Keratinocyte (primary cell): ENCODE data around the gene PCNT. TPM values are rescaled to one million over a fixed set of nuclear protein-coding genes. Genes with fewer than 3 reads are reported as not detected.

Experiments
- DNase-seq: peaks from one replicate; pipeline ENCODE4 v3.0.0-alpha.2; 2011; ENCODE audit warnings: low read depth, missing footprints, low spot score
- FAIRE-seq: peaks from 2 replicates; lab custom pipeline; 2011; peaks lifted over from hg19 to GRCh38; lab: Jason Lieb, UNC
- H2AFZ ChIP-seq: 2 replicates; pipeline ENCODE4 v1.6.0; 2012; ENCODE audit warnings: low read length, control low read depth, inconsistent platforms; ENCODE audit not compliant: control insufficient read depth
- H3K27ac ChIP-seq: 2 replicates; pipeline ENCODE4 v1.5.1; 2011; ENCODE audit warnings: low read length; ENCODE audit not compliant: control insufficient read depth, insufficient read depth
- H3K27me3 ChIP-seq: 3 replicates; pipeline ENCODE4 v1.6.0; 2011; ENCODE audit warnings: low read length; ENCODE audit not compliant: control insufficient read depth, insufficient read depth; ENCODE audit errors: extremely low read depth
- H3K36me3 ChIP-seq, 2 experiments: 2 replicates in 1 of 2; 3 replicates in 1 of 2; pipeline ENCODE4 v1.5.1; 2011; ENCODE audit warnings: low read length in 2 of 2, mild to moderate bottlenecking in 1 of 2; ENCODE audit not compliant: control insufficient read depth in 2 of 2, insufficient read depth in 2 of 2; ENCODE audit errors: extremely low read depth in 1 of 2
- H3K4me1 ChIP-seq: 3 replicates; pipeline ENCODE4 v1.5.1; 2011; ENCODE audit warnings: low read length; ENCODE audit not compliant: control insufficient read depth, insufficient read depth; ENCODE audit errors: extremely low read depth
- H3K4me2 ChIP-seq: 3 replicates; pipeline ENCODE4 v1.6.0; 2011; ENCODE audit warnings: low read depth, low read length; ENCODE audit not compliant: control insufficient read depth, insufficient read depth; ENCODE audit errors: extremely low read depth
- H3K4me3 ChIP-seq, 3 experiments: fragments of 200-600 bp in 1 of 3; sonication (generic) in 1 of 3; 2 replicates in 2 of 3; 3 replicates in 1 of 3; pipeline ENCODE4 v1.5.1; 2011 to 2016; ENCODE audit warnings: low read length in 3 of 3, mild to moderate bottlenecking in 3 of 3, control low read depth in 2 of 3, inconsistent platforms in 1 of 3, low read depth in 1 of 3, mixed read lengths in 1 of 3, mixed run types in 1 of 3, moderate library complexity in 1 of 3; ENCODE audit not compliant: control insufficient read depth in 2 of 3, insufficient read depth in 2 of 3; ENCODE audit errors: extremely low read depth in 1 of 3
- H3K79me2 ChIP-seq: 2 replicates; pipeline ENCODE4 v1.6.0; 2012; ENCODE audit warnings: low read length; ENCODE audit not compliant: control insufficient read depth, insufficient read depth
- H3K9ac ChIP-seq: 3 replicates; pipeline ENCODE4 v1.6.0; 2011; ENCODE audit warnings: low read length; ENCODE audit not compliant: control insufficient read depth, insufficient read depth; ENCODE audit errors: extremely low read depth
- H3K9me1 ChIP-seq: 3 replicates; pipeline ENCODE4 v1.6.0; 2011; ENCODE audit warnings: low read length; ENCODE audit not compliant: control insufficient read depth, insufficient read depth; ENCODE audit errors: extremely low read depth
- H3K9me3 ChIP-seq: 2 replicates; pipeline ENCODE4 v1.5.1; 2012; ENCODE audit warnings: low read depth, low read length; ENCODE audit not compliant: control insufficient read depth
- H4K20me1 ChIP-seq: 3 replicates; pipeline ENCODE4 v1.6.0; 2011; ENCODE audit warnings: low read length; ENCODE audit not compliant: control insufficient read depth, insufficient read depth; ENCODE audit errors: extremely low read depth
- CTCF ChIP-seq, 3 experiments: IDR thresholded peaks in 1 of 3; conservative IDR thresholded peaks in 1 of 3; optimal IDR thresholded peaks in 1 of 3; 2 replicates in 2 of 3; 3 replicates in 1 of 3; pipeline versions ENCODE3 to v1.5.1; 2011; ENCODE audit warnings: low read length in 3 of 3, mild to moderate bottlenecking in 3 of 3, moderate library complexity in 2 of 3, control low read depth in 1 of 3, inconsistent platforms in 1 of 3; ENCODE audit not compliant: insufficient read depth in 2 of 3; ENCODE audit errors: extremely low read depth in 1 of 3
- EZH2 ChIP-seq: IDR thresholded peaks from one replicate; pipeline ENCODE4 v1.6.1; 2012; ENCODE audit warnings: inconsistent platforms, mild to moderate bottlenecking, low read length, moderate library complexity
- dilution Hi-C: fragments of 300-500 bp; cut with MboI; formaldehyde crosslinking; loops from one replicate; pipeline ENCODE4 v1.7.0; 2020; ENCODE audit warnings: low sequenced_read_pairs; ENCODE audit not compliant: extremely low pct_ligation_motif_present
- polyA plus RNA-seq, 5 experiments: library from polyadenylated mRNA; depleted of rRNA in 3 of 5; stranded (reverse) in 3 of 5; stranded (forward) in 1 of 5; unstranded in 1 of 5; fragments of >200 nt; gene quantifications; 1 replicate in 1 of 5; 2 replicates in 3 of 5; 3 replicates in 1 of 5; pipeline versions ENCODE4 v1.2.1 to v1.2.3, GENCODE V29; 2011 to 2012; ENCODE audit warnings: missing spikeins in 2 of 5, low read depth in 1 of 5, low replicate concordance in 1 of 5

PCNT gene
- polyA plus RNA-seq, 1 donor (not counting 4 experiments of a cell fraction or from before 2014, with no cell fraction given) = 9.8 TPM

DNA sequence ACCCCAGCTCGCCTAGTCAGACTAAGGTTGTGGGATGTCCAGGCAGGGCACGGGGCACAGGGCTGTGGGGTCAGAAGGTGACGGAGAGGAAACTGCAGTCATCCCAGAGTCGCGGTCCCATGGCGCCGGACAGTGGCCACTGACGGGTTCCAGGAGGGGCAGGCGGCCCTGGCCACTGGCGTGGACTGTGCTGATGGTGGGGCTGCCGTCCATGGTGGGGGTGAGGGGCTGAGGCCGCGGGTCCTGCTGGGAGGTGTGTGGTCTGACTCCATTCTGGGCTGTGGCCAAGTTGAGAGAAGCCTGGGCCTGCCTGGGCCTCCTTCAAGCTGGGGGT is 32.0 kb downstream of the PCNT start:
- FAIRE-seq = no peak
- H3K27ac ChIP-seq = no peak overlapping the region
- H3K9ac ChIP-seq = no peak overlapping the region
- H3K36me3 ChIP-seq = peaks cover 32 to 41% of the 10 kb centered on the region in 2 experiments
- no peaks in the 10 kb centered on the region for H3K9me3 ChIP-seq
- H3K9me1 ChIP-seq = no peaks in the 10 kb centered on the region
- no peak overlapping the region for H2AFZ ChIP-seq
- no peak for DNase-seq
- H3K79me2 ChIP-seq = no peaks in the 10 kb centered on the region
- no peaks in the 10 kb centered on the region for H4K20me1 ChIP-seq
- no peak overlapping the region for H3K4me3 ChIP-seq
- H3K4me1 ChIP-seq = no peaks in the 10 kb centered on the region
- dilution Hi-C loops = no loop called here
- H3K27me3 ChIP-seq = no peaks in the 10 kb centered on the region
- TF ChIP-seq EZH2 (no peak), CTCF (optimal IDR thresholded peaks at IDR 0.05 in 1 of 3, IDR thresholded peaks at IDR 0.05 in 1 of 3, conservative IDR thresholded peaks at IDR 0.05 in 1 of 3; ENCODE audit: extremely low read depth in 1 of 3, insufficient read depth in 2 of 3, low read length in 3 of 3) (no peak)
- no peak overlapping the region for H3K4me2 ChIP-seq

- FAIRE-seq = no peak
- no peak for TF ChIP-seq EZH2
- H2AFZ ChIP-seq = no peak overlapping the region
- no peak overlapping the region for H3K4me3 ChIP-seq
- H3K9me1 ChIP-seq = no peaks in the 10 kb centered on the region
- H4K20me1 ChIP-seq = no peaks in the 10 kb centered on the region
- peaks cover 27 to 42% of the 10 kb centered on the region in 2 experiments for H3K36me3 ChIP-seq
- DNase-seq = no peak
- no peak overlapping the region for H3K27ac ChIP-seq
- no peak overlapping the region for H3K4me2 ChIP-seq
- H3K9me3 ChIP-seq = no peaks in the 10 kb centered on the region
- H3K79me2 ChIP-seq = no peaks in the 10 kb centered on the region
- dilution Hi-C loops = no loop called here
- H3K27me3 ChIP-seq = no peaks in the 10 kb centered on the region
- no peak overlapping the region for H3K9ac ChIP-seq
- no peaks in the 10 kb centered on the region for H3K4me1 ChIP-seq
Measured at GRCh38 chr21:46356494-46357334, 32.8 kb downstream of the PCNT start.

- H3K4me2 ChIP-seq = no peak overlapping the region
- TF ChIP-seq CTCF (optimal IDR thresholded peaks at IDR 0.05 in 1 of 3, IDR thresholded peaks at IDR 0.05 in 1 of 3, conservative IDR thresholded peaks at IDR 0.05 in 1 of 3; ENCODE audit: extremely low read depth in 1 of 3, insufficient read depth in 2 of 3, low read length in 3 of 3) = no peak
- no peak for TF ChIP-seq EZH2
- H3K4me1 ChIP-seq = no peaks in the 10 kb centered on the region
- no peaks in the 10 kb centered on the region for H3K79me2 ChIP-seq
- DNase-seq = no peak
- H3K4me3 ChIP-seq = no peak overlapping the region
- H3K9me3 ChIP-seq = no peaks in the 10 kb centered on the region
- peaks cover 24 to 42% of the 10 kb centered on the region in 2 experiments for H3K36me3 ChIP-seq
- H3K9ac ChIP-seq = no peak overlapping the region
- no peaks in the 10 kb centered on the region for H3K9me1 ChIP-seq
- no peak overlapping the region for H3K27ac ChIP-seq
- H3K27me3 ChIP-seq = no peaks in the 10 kb centered on the region
- dilution Hi-C loops = no loop called here
- no peak overlapping the region for H2AFZ ChIP-seq
- no peak for FAIRE-seq
- no peaks in the 10 kb centered on the region for H4K20me1 ChIP-seq
Measured at GRCh38 chr21:46357335-46357604, 33.3 kb downstream of the PCNT start.
